ENCODE results near the gene MRPS34.

- no peak for TF ChIP-seq YY1 (IDR thresholded peaks at IDR 0.05; ENCODE audit: low read depth, low read length)
- no peak for TF ChIP-seq REST (IDR thresholded peaks at IDR 0.05; ENCODE audit: low read depth, low read length)
Measured at GRCh38 chr16:1781758-1782407, 8.9 kb upstream of the MRPS34 start.

All from GM12878 (cell line).